DMS53 (cell line): ENCODE data around the gene CHADL.

Experiments used
- DNase-seq: peaks from one replicate; lab custom pipeline; 2025; lab: John Stamatoyannopoulos, UW

CHADL gene

DNA sequence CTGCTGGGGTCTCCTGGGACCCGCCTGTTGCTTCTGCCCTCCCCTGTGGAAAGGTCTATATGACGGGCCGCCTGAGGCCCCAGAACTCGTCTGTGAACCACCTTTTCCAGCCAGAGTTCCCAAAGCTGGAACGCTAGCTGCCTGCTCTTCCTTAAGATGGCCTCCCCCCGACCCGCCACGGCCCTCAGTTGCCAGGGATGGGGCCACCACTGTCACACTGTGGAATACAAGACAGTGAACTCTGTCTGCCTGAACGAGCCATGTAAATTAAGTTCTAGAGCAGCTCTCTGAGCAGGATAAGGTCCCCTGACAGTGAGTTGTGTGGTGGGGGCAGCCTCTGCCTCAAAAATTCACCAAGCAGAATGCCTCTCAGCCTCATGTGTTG, 10.3 kb downstream of the CHADL start:
- no peak for DNase-seq

- no peak for DNase-seq
Measured at GRCh38 chr22:41229730-41230400, 10.9 kb downstream of the CHADL start.

DNA sequence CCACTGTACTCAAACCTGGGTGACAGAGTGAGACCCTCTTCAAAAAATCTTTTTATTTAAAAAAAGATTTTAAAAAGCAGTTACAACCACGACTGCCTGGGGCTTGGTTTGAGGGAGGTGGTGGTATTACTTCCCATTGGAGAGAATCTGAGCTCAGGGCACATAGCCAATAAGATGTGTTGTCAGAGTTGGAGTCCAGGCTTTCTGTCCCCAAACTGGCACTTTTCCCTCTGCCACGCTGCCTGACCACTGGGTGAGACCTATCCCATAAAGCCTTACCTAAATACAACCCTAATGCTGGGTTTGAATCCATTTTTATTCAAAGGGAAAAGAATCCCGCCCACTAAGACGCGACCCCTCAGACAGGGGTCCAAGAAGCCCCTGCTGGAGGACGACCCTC, 11.5 kb downstream of the CHADL start:
- no peak for DNase-seq

- no peak for DNase-seq
Measured at GRCh38 chr22:41226723-41227655, 13.7 kb downstream of the CHADL start.

- DNase-seq, result no peak
Measured at GRCh38 chr22:41223535-41223934, 17.2 kb downstream of the CHADL start.

- no peak for DNase-seq
Measured at GRCh38 chr22:41222846-41223507, 17.8 kb downstream of the CHADL start.

DNA sequence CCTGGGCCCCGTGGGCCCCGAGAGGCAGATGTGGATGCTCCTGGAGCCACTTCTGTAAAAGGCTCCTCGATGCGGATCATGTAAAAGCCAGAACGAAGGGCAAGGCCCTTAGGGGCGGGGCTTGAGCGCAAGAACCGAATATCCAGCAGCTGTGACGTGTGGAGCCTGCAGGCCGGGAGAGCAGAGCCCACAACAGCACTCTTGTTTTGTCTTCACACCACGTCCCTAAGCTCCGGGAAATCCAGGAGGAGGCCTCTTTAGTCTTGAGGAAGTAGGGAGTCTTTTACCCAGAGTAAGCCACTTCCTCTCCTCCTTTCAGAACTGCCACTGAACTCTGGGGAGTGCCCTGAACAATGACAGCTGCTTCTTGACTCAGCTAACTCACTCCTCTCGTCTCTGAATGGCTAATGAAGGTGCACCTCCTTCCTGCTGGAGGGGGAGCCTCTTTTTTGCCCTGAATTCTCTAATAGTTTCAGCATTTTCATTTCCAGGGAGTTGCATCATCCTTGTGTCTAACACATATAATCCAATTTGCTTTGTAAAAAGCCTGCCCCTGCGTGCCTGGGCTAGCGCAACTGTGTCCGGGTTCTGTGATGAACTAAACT, 23.1 kb downstream of the CHADL start:
- DNase-seq, result peak; percentile 86

DNA sequence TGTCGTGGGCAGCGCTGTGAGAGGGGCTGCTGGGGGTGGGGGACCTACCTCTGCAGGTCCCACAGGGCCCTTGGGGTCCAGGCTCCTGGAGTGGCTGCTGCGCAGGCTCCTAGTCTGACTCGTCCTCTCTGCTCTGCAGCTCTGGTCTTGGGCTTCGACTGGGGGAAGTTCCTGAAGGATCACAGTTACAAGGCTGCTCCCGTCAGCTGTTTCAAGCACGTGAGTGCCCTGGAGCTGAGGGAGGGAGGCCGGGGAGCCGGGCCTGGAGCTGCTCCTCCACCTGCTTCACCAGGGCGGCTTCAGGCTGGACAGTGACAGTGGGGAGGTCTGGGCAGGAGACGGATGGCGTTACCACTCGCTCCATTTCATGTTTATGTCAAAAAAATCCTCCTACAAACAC, 23.7 kb downstream of the CHADL start:
- peak; percentile 90 for DNase-seq

DNA sequence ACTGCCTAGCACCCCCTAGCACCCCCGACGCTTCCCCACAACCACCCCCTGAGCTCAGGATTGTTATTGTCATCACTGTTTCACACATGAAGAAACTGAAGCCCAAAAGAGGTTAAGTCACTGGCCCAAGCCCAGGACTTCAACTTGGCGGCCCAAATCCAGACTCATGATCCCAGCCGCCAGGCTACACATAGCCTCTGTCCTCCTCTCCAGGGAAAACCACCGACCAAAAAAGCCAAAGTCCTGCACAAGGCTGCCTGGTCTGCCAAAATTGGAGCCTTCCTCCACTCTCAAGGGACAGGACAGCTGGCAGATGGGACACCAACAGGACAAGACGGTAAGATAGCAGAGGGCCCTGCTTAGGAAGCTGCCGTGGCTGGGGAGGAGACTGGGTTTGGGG, 24.8 kb downstream of the CHADL start:
- DNase-seq, result no peak

- DNase-seq, result no peak
Measured at GRCh38 chr22:41215409-41215808, 25.3 kb downstream of the CHADL start.

GRCh38 chr22:41206719-41207118, 34.0 kb downstream of the CHADL start:
- no peak for DNase-seq

- peak; percentile 98 for DNase-seq
Measured at GRCh38 chr22:41204992-41205900, 35.5 kb downstream of the CHADL start, which contains the start of gene L3MBTL2. Gene L3MBTL2 (plus strand): TSS chr22:41205312. CDS start chr22:41205363, 51 bp downstream.

DNA sequence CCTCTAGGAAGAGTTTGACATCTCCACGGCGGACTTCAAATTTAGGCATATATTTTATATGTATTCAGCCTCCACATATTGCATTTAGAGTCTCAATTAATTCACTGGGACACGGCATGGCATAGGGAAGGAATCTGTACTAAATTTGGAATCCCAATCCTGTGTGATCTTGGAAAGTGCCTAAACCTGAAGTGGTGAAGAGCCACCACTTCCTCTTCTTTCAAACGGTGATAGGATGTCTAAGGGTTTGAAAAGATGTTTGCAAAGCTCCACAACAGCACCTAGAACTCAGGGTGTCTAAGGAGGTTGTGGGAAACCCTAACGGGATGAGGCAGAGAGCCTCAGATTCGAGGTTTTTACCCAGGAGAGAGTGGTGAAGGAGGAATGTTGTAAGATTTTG, 36.7 kb downstream of the CHADL start:
- DNase-seq, result no peak

GRCh38 chr22:41203118-41203517, 37.6 kb downstream of the CHADL start:
- no peak for DNase-seq

DNA sequence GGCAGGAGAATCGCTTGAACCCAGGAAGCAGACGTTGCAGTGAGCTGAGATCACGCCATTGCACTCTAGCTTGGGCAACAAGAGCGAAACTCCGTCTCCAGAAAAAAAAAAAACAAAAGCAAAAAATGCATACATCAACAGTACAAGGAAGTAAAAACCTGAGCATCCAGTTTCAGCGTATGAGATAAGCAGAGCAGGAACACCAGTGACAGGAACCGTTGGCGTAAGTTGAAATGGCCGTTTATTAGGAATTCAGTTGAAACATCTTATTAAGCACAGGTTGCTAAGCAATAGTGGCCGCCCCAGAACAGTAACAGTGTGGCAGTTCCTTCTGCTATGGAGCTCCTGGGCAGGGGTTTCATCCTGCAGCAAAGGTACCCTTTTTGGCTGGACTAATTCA, 39.6 kb downstream of the CHADL start:
- DNase-seq, result peak; percentile 60

GRCh38 chr22:41198027-41198580, 42.6 kb downstream of the CHADL start:
- DNase-seq, result peak; percentile 81

DNA sequence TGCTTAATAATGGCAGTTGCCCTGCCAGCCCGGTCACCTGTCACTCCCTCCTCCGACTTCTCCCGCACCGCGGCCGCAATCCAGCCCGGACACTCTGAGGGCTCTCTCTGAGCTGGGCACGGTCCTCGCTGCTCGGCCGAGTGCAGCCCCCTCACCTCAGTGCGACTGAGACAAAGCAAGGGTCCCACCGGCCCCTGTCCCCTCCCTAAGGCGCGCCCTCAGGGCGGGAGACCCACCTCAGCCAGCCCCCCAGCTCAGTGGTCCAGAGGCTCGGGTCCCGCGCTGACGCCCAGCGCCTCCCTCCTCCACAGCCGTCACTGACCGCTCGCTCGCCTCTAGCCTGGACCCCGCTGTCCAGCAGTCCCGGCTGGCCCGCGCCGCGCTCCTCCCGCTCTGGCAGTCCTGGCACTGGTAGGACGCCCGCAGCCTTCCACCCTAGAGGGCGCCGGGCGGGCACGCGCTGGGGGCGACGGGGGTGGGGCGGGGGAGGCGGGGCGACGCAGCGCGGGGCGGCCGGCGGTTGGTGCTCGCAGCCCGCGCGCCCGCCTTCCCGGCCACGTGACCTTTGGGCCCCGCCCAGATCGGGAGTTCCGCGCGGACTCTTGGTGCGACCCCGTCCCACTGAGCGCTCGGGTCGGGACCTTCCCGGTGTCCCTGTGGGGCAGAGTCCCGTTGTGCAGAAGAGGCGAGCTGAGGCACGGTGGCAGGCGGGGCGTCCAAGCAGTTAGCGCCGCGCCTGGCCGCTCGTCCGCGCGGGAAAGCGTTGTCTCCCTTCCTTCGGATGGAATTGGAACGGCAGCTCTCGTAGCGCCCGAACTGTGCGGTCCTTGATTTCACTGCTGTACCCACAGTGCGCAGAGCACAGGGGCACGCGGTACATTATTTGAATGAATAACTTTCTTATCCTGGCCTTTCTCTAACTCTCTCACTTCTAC, 43.4 kb downstream of the CHADL start:
- peak; percentile 87 for DNase-seq

GRCh38 chr22:41193829-41194228, 46.9 kb downstream of the CHADL start:
- DNase-seq, result no peak

- no peak for DNase-seq
Measured at GRCh38 chr22:41191467-41191866, 49.3 kb downstream of the CHADL start.

DNA sequence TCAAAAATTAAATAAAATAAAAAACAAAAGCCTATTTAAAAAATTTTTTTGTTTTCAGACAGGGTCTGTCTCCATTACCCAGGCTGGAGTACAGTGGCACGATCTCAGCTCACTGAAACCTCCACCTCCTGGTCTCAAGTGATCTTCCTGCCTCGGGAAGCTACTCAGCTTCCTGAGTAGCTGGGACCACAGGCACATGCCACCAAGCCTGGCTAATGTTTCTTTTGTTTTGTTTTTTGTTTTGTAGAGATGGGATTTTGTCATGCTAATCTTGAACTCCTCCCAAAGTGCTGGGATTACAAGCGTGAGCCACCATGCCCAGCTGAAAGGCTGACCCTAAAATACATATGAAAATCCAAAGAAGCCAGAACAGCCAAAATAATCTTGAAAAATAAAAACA, 56.1 kb downstream of the CHADL start:
- no peak for DNase-seq
